Activated CD4-positive, alpha-beta T cell treated with anti-CD3 and anti-CD28 coated beads, Interleukin-2, amount 50 U/mL, for 16 hours (primary cell): Measurements from ENCODE around the gene ELL2.
A peak's percentile ranks its signal among the peaks of the same experiment; 100 is the strongest.

Experiments used
- DNase-seq: peaks from one replicate; pipeline ENCODE4 v3.0.0-alpha.2; 2020

Gene ELL2

GRCh38 chr5:95961617-95962474 is at the start of gene ELL2:
Gene ELL2 (minus strand): TSS chr5:95961851. CDS start chr5:95961721, 130 bp downstream.
- peak; percentile 100 for DNase-seq

- DNase-seq, result no peak
Measured at GRCh38 chr5:96008987-96009647, 47.5 kb upstream of the ELL2 start.

- DNase-seq, result no peak
Measured at GRCh38 chr5:96008487-96008886, 46.8 kb upstream of the ELL2 start.

- DNase-seq, result no peak
Measured at GRCh38 chr5:96007051-96007450, 45.4 kb upstream of the ELL2 start.

GRCh38 chr5:96006291-96006690 is 44.6 kb upstream of the ELL2 start:
- no peak for DNase-seq

- no peak for DNase-seq
Measured at GRCh38 chr5:96004754-96005153, 43.1 kb upstream of the ELL2 start.

- DNase-seq, result no peak
Measured at GRCh38 chr5:96004087-96004486, 42.4 kb upstream of the ELL2 start.

GRCh38 chr5:96001262-96001661 is 39.6 kb upstream of the ELL2 start:
- DNase-seq, result no peak

GRCh38 chr5:96000308-96000707 is 38.7 kb upstream of the ELL2 start:
- DNase-seq, result no peak

GRCh38 chr5:95996904-95997723 is 35.5 kb upstream of the ELL2 start:
- no peak for DNase-seq

- no peak for DNase-seq
Measured at GRCh38 chr5:95995962-95996489, 34.4 kb upstream of the ELL2 start.

- no peak for DNase-seq
Measured at GRCh38 chr5:95993776-95994175, 32.1 kb upstream of the ELL2 start.

- no peak for DNase-seq
Measured at GRCh38 chr5:95993266-95993665, 31.6 kb upstream of the ELL2 start.

GRCh38 chr5:95989283-95990048 is 27.8 kb upstream of the ELL2 start:
- DNase-seq, result no peak

- DNase-seq, result no peak
Measured at GRCh38 chr5:95988877-95989276, 27.2 kb upstream of the ELL2 start.

- DNase-seq, result no peak
Measured at GRCh38 chr5:95988094-95988493, 26.4 kb upstream of the ELL2 start.

GRCh38 chr5:95986937-95987520 is 25.4 kb upstream of the ELL2 start:
- no peak for DNase-seq

GRCh38 chr5:95986001-95986400 is 24.4 kb upstream of the ELL2 start:
- DNase-seq, result no peak

- DNase-seq, result no peak
Measured at GRCh38 chr5:95985249-95985648, 23.6 kb upstream of the ELL2 start.

- no peak for DNase-seq
Measured at GRCh38 chr5:95984287-95984938, 22.8 kb upstream of the ELL2 start.

- no peak for DNase-seq
Measured at GRCh38 chr5:95983509-95983908, 21.9 kb upstream of the ELL2 start.
